Sigmoid colon (tissue), 7 donors: ENCODE data around the gene METTL24. TPM values are rescaled to one million over a fixed set of nuclear protein-coding genes. Genes with fewer than 3 reads are reported as not detected.

ENCODE experiments used
- DNase-seq: peaks from one replicate; pipeline ENCODE4 v3.0.0-alpha.2; 2019
- H3K27ac ChIP-seq, 4 donors: fragments of 200-600 bp; sonication (generic); one replicate each; pipeline ENCODE4 v1.5.1; 2016 to 2019; ENCODE audit warnings: mild to moderate bottlenecking in 1 of 4
- H3K27me3 ChIP-seq, 3 donors: fragments of 200-600 bp; sonication (generic); one replicate each; pipeline ENCODE4 v1.5.1; 2019; ENCODE audit warnings: mild to moderate bottlenecking in 1 of 3
- H3K36me3 ChIP-seq, 4 donors: fragments of 200-600 bp; sonication (generic); one replicate each; pipeline ENCODE4 v1.5.1; 2016 to 2019
- H3K4me1 ChIP-seq, 4 donors: fragments of 200-600 bp; sonication (generic); one replicate each; pipeline ENCODE4 v1.5.1; 2017 to 2019
- H3K4me3 ChIP-seq, 4 donors: fragments of 200-600 bp; sonication (generic); one replicate each; pipeline ENCODE4 v1.5.1; 2017 to 2019; ENCODE audit warnings: mild to moderate bottlenecking in 2 of 4, moderate library complexity in 1 of 4
- H3K9me3 ChIP-seq, 4 donors: fragments of 200-600 bp in 3 of 4; sonication (generic) in 3 of 4; one replicate each; pipeline versions ENCODE4 v1.5.1 to v1.6.1; 2013 to 2019
- EP300 ChIP-seq, 4 donors: sonication (generic); formaldehyde crosslinking; IDR thresholded peaks; one replicate each; pipeline ENCODE4 v1.6.1; 2017; ENCODE audit warnings: antibody characterized with exemption in 4 of 4
- POLR2A ChIP-seq, 2 donors: fragments of 450-650 bp; IDR thresholded peaks; one replicate each; pipeline ENCODE4 v1.6.1; 2016; ENCODE audit warnings: antibody characterized with exemption in 2 of 2, mild to moderate bottlenecking in 2 of 2, moderate library complexity in 2 of 2
- POLR2AphosphoS5 ChIP-seq, 4 donors: sonication (generic); formaldehyde crosslinking; IDR thresholded peaks; one replicate each; pipeline ENCODE4 v1.6.1; 2017; ENCODE audit warnings: antibody characterized with exemption in 4 of 4
- WGBS, 2 donors: extraction: QIAGEN DNeasy Blood & Tissue Kit; methylation state at CpG; one replicate each; pipeline ENCODE4 v1.1.7; 2013; 5-methylcytosine and 5-hydroxymethylcytosine counted together
- intact Hi-C: fragments of 100-400 bp; cut with DNase I; formaldehyde crosslinking; loops from one replicate; pipeline ENCODE4 v1.15.1; 2023
- polyA plus RNA-seq, 3 donors: library from polyadenylated mRNA; stranded (reverse); fragments of 200-250 nt; gene quantifications; one replicate each; pipeline ENCODE4 v1.2.3, GENCODE V29; 2013
- total RNA-seq, 4 donors: library from RNA; depleted of rRNA; stranded (reverse); fragments of >200 nt; gene quantifications; one replicate each; pipeline ENCODE4 v1.1.0, GENCODE V29; 2016
- TF ChIP-seq, protein P1 (sequence below), 4 experiments: fragments of 450-650 bp in 3 of 4; fragments of 200-600 bp in 1 of 4; IDR thresholded peaks; one replicate each; pipeline ENCODE4 v1.5.1; 2016 to 2019; ENCODE audit warnings: antibody characterized with exemption in 4 of 4, mild to moderate bottlenecking in 3 of 4, moderate library complexity in 2 of 4
- donor health status: healthy with polysubstance abuse.
- donor health status: Bipolar disorder and iron deficiency.
- donor health status: healthy.

The METTL24 gene
- total and polyA plus RNA-seq, 7 donors = 0.76 to 41.3 (median 38.8) TPM; not detected in 2

DNA sequence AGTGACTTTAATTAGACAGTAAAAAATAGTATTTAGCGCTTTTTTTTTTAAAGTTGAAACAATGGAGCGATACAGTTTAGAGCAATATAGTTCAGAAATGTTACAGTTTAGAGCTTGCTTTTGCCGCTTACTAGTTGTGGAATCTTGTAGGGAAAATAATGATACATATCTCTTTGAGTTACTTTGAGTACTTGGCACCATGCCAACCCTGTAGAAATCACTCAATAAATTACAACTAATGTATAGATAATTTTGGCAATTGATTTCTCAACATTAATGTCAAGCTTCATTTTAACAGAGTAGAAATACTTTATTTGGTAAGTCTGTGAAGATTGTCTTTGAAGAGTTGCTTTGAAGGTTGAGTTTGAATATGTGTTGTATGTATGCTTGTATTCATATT lies 150.5 kb downstream of the METTL24 start:
- Histone ChIP-seq H3K27ac (no peak overlapping the region), H3K9me3 (no peaks in the 10 kb centered on the region), H3K4me1 (no peaks in the 10 kb centered on the region), H3K4me3 (no peak overlapping the region), H3K36me3 (peaks cover 5 to 48% (median 6%) of the 10 kb centered on the region in 4 donors), H3K27me3 (no peaks in the 10 kb centered on the region)
- whole genome bisulfite sequencing, 2 donors = 98 to 100% methylated on average over 3 of the region's 3 CpGs
- TF ChIP-seq POLR2AphosphoS5 (IDR thresholded peaks at IDR 0.05) = peak in 2 of 4 donors; percentile 31 to 38
- TF ChIP-seq, protein P1, sequence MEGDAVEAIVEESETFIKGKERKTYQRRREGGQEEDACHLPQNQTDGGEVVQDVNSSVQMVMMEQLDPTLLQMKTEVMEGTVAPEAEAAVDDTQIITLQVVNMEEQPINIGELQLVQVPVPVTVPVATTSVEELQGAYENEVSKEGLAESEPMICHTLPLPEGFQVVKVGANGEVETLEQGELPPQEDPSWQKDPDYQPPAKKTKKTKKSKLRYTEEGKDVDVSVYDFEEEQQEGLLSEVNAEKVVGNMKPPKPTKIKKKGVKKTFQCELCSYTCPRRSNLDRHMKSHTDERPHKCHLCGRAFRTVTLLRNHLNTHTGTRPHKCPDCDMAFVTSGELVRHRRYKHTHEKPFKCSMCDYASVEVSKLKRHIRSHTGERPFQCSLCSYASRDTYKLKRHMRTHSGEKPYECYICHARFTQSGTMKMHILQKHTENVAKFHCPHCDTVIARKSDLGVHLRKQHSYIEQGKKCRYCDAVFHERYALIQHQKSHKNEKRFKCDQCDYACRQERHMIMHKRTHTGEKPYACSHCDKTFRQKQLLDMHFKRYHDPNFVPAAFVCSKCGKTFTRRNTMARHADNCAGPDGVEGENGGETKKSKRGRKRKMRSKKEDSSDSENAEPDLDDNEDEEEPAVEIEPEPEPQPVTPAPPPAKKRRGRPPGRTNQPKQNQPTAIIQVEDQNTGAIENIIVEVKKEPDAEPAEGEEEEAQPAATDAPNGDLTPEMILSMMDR (IDR thresholded peaks at IDR 0.05) = no peak
- no peak for TF ChIP-seq EP300 (IDR thresholded peaks at IDR 0.05)
- DNase-seq = no peak
- intact Hi-C loops = no loop called here

DNA sequence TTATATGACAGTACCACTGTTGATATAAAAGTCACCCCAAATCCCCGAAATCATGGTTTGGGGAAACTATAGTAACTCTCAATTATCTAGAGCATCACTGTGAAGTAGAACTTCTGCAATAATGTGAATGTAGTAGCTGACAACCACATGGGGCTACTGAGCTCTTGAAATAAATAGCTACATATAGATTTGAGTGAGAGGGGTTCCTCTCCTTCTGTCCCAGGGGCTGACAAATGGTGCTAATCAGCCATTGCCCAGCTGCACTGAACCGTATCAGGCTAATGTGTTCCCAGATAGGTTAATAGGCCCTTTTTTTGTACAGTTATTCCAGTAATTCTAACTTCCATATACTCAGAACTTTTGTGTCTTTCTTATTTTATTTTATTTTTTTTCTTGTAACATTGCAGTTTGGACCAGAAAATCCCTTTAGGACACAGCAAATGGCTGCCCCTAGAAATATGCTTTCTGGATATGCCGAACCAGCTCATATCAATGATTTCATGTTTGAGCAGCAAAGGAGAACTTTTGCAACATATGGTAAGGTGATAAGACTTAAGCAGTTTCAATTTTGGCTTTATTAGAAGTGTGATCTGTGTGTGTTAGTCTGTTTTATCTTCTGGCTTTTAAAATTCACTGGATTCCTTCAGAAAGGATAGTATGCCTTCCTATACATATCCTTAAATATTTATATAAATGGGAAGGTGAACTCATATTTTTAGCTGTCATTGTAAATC lies 156.8 kb downstream of the METTL24 start:
- H3K36me3 ChIP-seq = no peaks in the 10 kb centered on the region
- no peaks in the 10 kb centered on the region for H3K9me3 ChIP-seq
- no peak overlapping the region for H3K27ac ChIP-seq
- H3K4me1 ChIP-seq = no peaks in the 10 kb centered on the region
- H3K27me3 ChIP-seq = no peaks in the 10 kb centered on the region
- DNase-seq = no peak
- intact Hi-C loops = no loop called here
- TF ChIP-seq EP300 (IDR thresholded peaks at IDR 0.05) (no peak), POLR2AphosphoS5 (IDR thresholded peaks at IDR 0.05) (no peak), POLR2A (IDR thresholded peaks at IDR 0.05) (no peak)
- TF ChIP-seq, protein P1 (IDR thresholded peaks at IDR 0.05) = no peak
- WGBS, 2 donors = 93 to 94% methylated on average over 3 of the region's 3 CpGs
- H3K4me3 ChIP-seq = no peak overlapping the region

DNA sequence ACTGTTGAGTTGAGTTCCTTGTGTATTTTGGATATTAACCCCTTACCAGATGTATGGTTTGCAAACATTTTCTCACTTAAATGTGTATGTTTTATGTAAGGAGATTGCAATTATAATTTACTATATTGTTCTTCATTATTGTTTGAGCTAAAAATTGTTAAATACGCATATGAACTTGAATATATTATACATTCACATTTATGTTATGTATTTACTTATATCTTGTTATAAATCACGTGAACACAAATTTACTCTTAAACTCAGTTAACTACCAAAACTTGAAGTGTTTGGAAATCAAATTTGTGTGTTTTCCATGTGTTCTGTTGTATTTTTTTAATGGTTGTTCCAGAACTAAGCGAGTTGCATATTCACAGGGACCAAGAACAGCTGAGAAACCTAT lies 159.6 kb downstream of the METTL24 start:
- WGBS, 2 donors = 95 to 98% methylated on average over 3 of the region's 3 CpGs
- no peaks in the 10 kb centered on the region for H3K4me1 ChIP-seq
- TF ChIP-seq, protein P1 (IDR thresholded peaks at IDR 0.05) = no peak
- no peak for TF ChIP-seq POLR2AphosphoS5 (IDR thresholded peaks at IDR 0.05)
- no peak for TF ChIP-seq EP300 (IDR thresholded peaks at IDR 0.05)
- no peak for TF ChIP-seq POLR2A (IDR thresholded peaks at IDR 0.05)
- H3K27ac ChIP-seq = no peak overlapping the region
- H3K27me3 ChIP-seq = no peaks in the 10 kb centered on the region
- H3K4me3 ChIP-seq = no peak overlapping the region
- intact Hi-C loops = no loop called here
- H3K36me3 ChIP-seq = peaks cover 0 to 6% (median 3%) of the 10 kb centered on the region in 4 donors
- DNase-seq = no peak
- no peaks in the 10 kb centered on the region for H3K9me3 ChIP-seq

DNA sequence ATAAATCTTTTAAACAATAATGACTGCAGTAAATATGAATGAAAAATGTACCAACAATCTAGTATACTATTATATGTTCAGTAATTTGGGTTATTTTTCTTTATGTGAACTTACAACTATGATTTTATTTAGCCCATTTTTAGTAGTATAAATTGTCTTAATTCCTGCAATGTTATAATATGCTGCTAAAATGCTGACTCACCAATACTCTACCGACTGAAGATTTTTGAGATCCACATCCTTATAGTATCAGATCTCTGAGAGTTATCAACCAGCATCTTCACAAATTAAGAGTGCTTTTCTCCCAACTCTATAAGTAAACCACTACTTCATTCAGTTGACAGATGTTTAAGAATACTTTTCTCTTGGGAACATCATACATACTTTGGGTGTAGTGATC lies 161.3 kb downstream of the METTL24 start:
- intact Hi-C loops = no loop called here
- Histone ChIP-seq H3K36me3 (peaks cover 0 to 7% (median 4%) of the 10 kb centered on the region in 4 donors), H3K27me3 (no peaks in the 10 kb centered on the region), H3K9me3 (no peaks in the 10 kb centered on the region), H3K27ac (no peak overlapping the region), H3K4me1 (peaks cover 0 to 4% (median 0%) of the 10 kb centered on the region in 4 donors), H3K4me3 (no peak overlapping the region)
- TF ChIP-seq POLR2A (IDR thresholded peaks at IDR 0.05) = no peak
- 83 to 86% methylated on average over 1 of the region's 1 CpG for WGBS, 2 donors
- no peak for DNase-seq

DNA sequence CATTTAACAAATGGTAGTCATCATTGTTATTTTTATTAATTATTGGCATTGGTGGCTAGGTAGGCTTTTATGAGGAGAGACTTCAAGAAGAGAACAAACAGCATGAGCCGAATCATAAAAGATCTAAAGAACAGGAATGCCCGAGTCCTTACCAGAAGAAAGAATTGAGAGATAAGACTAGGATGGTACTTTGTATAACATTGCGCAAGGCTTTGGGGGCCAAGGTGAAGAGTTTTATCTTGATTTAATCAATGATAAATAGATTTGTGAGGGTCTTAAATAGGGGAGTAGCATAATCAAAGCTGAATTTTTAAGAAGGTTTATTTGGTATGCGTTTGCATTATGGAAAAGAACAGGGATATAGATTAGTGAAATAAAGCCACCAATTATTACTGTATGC lies 162.5 kb downstream of the METTL24 start:
- intact Hi-C loops = no loop called here
- no peak for TF ChIP-seq EP300 (IDR thresholded peaks at IDR 0.05)
- TF ChIP-seq, protein P1 (IDR thresholded peaks at IDR 0.05) = no peak
- no peak for TF ChIP-seq POLR2A (IDR thresholded peaks at IDR 0.05)
- no peak for TF ChIP-seq POLR2AphosphoS5 (IDR thresholded peaks at IDR 0.05)
- Histone ChIP-seq H3K4me3 (no peak overlapping the region), H3K27me3 (no peaks in the 10 kb centered on the region), H3K9me3 (no peaks in the 10 kb centered on the region), H3K36me3 (peaks cover 0 to 7% (median 4%) of the 10 kb centered on the region in 4 donors), H3K4me1 (peaks cover 0 to 4% (median 0%) of the 10 kb centered on the region in 4 donors), H3K27ac (no peak overlapping the region)
- DNase-seq = no peak
- WGBS, 2 donors = 87 to 93% methylated on average over 4 of the region's 4 CpGs

Other genes with a start within 250 kb of the METTL24 start
- 10 to 100 TPM; 10.2 to 34.9 (median 19.5) TPM for gene WASF1, start 178.7 kb downstream of the METTL24 start, total RNA-seq
- 1 to 10 TPM in 2 of 3 donors, under 1 TPM in 1; 0.92 to 3.9 (median 3.0) TPM for gene WASF1, start 178.7 kb downstream of the METTL24 start, polyA plus RNA-seq
- 10 to 100 TPM; 14.5 to 23.9 (median 19.9) TPM for gene CDC40, start 177.9 kb downstream of the METTL24 start, total RNA-seq
- 10 to 100 TPM; 11.4 to 12.0 (median 11.5) TPM for gene CDC40, start 177.9 kb downstream of the METTL24 start, polyA plus RNA-seq
- 1 to 10 TPM; 2.0 to 3.6 (median 2.5) TPM for gene DDO, start 57.2 kb upstream of the METTL24 start, total RNA-seq
- 1 to 10 TPM in 2 of 3 donors, under 1 TPM in 1; 0.96 to 2.4 (median 1.2) TPM for gene DDO, start 57.2 kb upstream of the METTL24 start, polyA plus RNA-seq
- gene SLC22A16, start 118.3 kb upstream of the METTL24 start, total RNA-seq = under 1 TPM in 2 of 4 donors, not detected in 2; 0.14 to 0.36 TPM
- gene SLC22A16, start 118.3 kb upstream of the METTL24 start, polyA plus RNA-seq = under 1 TPM in 1 of 3 donors, not detected in 2; 0.20 TPM